GM19455 (cell line): Measurements from ENCODE around the gene EVI2A.

ENCODE experiments used
- ATAC-seq: cut with Tn5 transposase; IDR thresholded peaks from one replicate; pipeline ENCODE4 v1.9.1; 2021; ENCODE audit not compliant: unreplicated experiment

The EVI2A gene

GRCh38 chr17:31279401-31279800 is 42.0 kb downstream of the EVI2A start:
- no peak for ATAC-seq

DNA sequence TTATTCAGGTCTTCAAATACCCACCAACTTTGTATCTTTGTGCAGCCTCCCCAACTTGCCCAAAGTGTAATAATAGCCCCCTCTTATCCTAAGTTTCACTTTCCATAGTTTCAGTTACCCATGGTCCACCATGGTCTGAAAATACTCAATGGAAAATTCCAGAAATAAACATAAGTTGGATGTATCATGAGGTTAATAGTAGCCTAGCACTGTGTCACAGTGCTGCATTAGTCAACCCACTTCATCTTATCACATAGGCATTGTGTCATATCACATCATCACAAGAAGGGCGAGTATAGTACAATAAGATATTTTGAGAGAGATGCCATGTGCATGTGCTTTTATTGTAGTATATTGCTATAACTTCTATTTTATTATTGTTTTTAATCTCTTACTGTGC is 46.3 kb downstream of the EVI2A start:
- no peak for ATAC-seq

- no peak for ATAC-seq
Observed at GRCh38 chr17:31274252-31274651, 47.2 kb downstream of the EVI2A start.

GRCh38 chr17:31273516-31273915 is 47.9 kb downstream of the EVI2A start:
- ATAC-seq: no peak

GRCh38 chr17:31272803-31273202 is 48.6 kb downstream of the EVI2A start:
- no peak for ATAC-seq

GRCh38 chr17:31272236-31272635 is 49.2 kb downstream of the EVI2A start:
- ATAC-seq: no peak

DNA sequence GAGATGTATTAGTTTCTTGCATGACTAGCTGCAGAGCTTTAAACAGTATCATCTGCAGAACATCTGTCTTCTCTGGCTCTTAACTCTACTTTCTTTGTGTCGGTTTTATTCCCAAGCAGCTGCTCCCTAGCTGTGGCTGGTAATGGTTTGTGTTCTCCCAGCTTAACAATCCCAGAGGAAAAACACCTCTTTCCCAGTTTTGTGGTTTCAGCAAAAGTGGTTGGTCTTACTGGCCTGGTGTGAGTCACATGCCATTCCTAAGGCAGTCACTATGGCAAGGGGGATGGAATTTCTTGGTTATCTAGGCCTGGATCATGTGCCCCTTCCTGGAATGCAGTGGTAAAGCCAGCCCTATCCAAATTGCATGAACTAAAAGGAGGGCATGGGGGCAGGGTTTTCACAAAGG is 51.8 kb downstream of the EVI2A start:
- ATAC-seq: no peak

GRCh38 chr17:31269036-31269577 is 52.3 kb downstream of the EVI2A start:
- no peak for ATAC-seq
